ENCODE results near the gene GLI1.

The GLI1 gene

GRCh38 chr12:57481671-57482070 is 22.1 kb downstream of the GLI1 start:
- Histone ChIP-seq H3K79me2 (ENCODE audit: insufficient read depth, low read length) (no peaks in the 10 kb centered on the region), H3K27ac (ENCODE audit: low read depth, low read length, poor library complexity, severe bottlenecking) (no peak overlapping the region), H2AFZ (ENCODE audit: low read length) (no peak overlapping the region)

GRCh38 chr12:57483466-57483865 is 23.9 kb downstream of the GLI1 start:
- Histone ChIP-seq H3K9me2 (ENCODE audit: low read depth, low read length) (no peaks in the 10 kb centered on the region), H3F3A (ENCODE audit: insufficient read depth, low read length) (no peaks in the 10 kb centered on the region), H3K4me2 (ENCODE audit: low read length) (no peak overlapping the region), H3K27me3 (ENCODE audit: insufficient read depth, low read length) (no peaks in the 10 kb centered on the region), H3K9me3 (ENCODE audit: low read length) (no peaks in the 10 kb centered on the region), H3K27ac (ENCODE audit: low read depth, low read length, poor library complexity, severe bottlenecking) (no peak overlapping the region), H4K20me1 (ENCODE audit: insufficient read depth, low read length) (no peaks in the 10 kb centered on the region), H3K79me2 (ENCODE audit: insufficient read depth, low read length) (peaks cover 5% of the 10 kb centered on the region), H3K4me1 (ENCODE audit: insufficient read depth, low read length, severe bottlenecking) (peaks cover 32% of the 10 kb centered on the region), H3K36me3 (ENCODE audit: insufficient read depth, low read length) (no peaks in the 10 kb centered on the region), H3K4me3 (ENCODE audit: low read depth, low read length, poor library complexity, severe bottlenecking) (no peak overlapping the region), H2AFZ (ENCODE audit: low read length) (no peak overlapping the region), H3K9ac (ENCODE audit: low read length) (no peak overlapping the region)
- TF ChIP-seq EZH2 (IDR thresholded peaks at IDR 0.05; ENCODE audit: borderline replicate concordance, low read length) (no peak), CTCF (IDR thresholded peaks at IDR 0.05; ENCODE audit: low read length) (no peak)

More at GRCh38 chr12:57481671-57482070, 22.1 kb downstream of the GLI1 start:
- peaks cover 44% of the 10 kb centered on the region for H3K4me1 ChIP-seq (ENCODE audit: insufficient read depth, low read length, severe bottlenecking)
- no peak overlapping the region for H3K4me2 ChIP-seq (ENCODE audit: low read length)
- H3F3A ChIP-seq (ENCODE audit: insufficient read depth, low read length), result no peaks in the 10 kb centered on the region
- no peak overlapping the region for H3K4me3 ChIP-seq (ENCODE audit: low read depth, low read length, poor library complexity, severe bottlenecking)
- no peaks in the 10 kb centered on the region for H4K20me1 ChIP-seq (ENCODE audit: insufficient read depth, low read length)
- H3K9me3 ChIP-seq (ENCODE audit: low read length), result no peaks in the 10 kb centered on the region
- no peaks in the 10 kb centered on the region for H3K9me2 ChIP-seq (ENCODE audit: low read depth, low read length)
- no peaks in the 10 kb centered on the region for H3K27me3 ChIP-seq (ENCODE audit: insufficient read depth, low read length)
- no peaks in the 10 kb centered on the region for H3K36me3 ChIP-seq (ENCODE audit: insufficient read depth, low read length)
- H3K9ac ChIP-seq (ENCODE audit: low read length), result no peak overlapping the region
- TF ChIP-seq EZH2 (IDR thresholded peaks at IDR 0.05; ENCODE audit: borderline replicate concordance, low read length) (no peak), CTCF (IDR thresholded peaks at IDR 0.05; ENCODE audit: low read length) (no peak)

- H3K9me3 ChIP-seq (ENCODE audit: low read length), result no peaks in the 10 kb centered on the region
- H3K4me1 ChIP-seq (ENCODE audit: insufficient read depth, low read length, severe bottlenecking), result peaks cover 21% of the 10 kb centered on the region
- no peak overlapping the region for H3K9ac ChIP-seq (ENCODE audit: low read length)
- H3K27ac ChIP-seq (ENCODE audit: low read depth, low read length, poor library complexity, severe bottlenecking), result no peak overlapping the region
- H3K36me3 ChIP-seq (ENCODE audit: insufficient read depth, low read length), result peaks cover 18% of the 10 kb centered on the region
- no peaks in the 10 kb centered on the region for H3K9me2 ChIP-seq (ENCODE audit: low read depth, low read length)
- no peak overlapping the region for H3K4me2 ChIP-seq (ENCODE audit: low read length)
- H4K20me1 ChIP-seq (ENCODE audit: insufficient read depth, low read length), result no peaks in the 10 kb centered on the region
- no peak for TF ChIP-seq CTCF (IDR thresholded peaks at IDR 0.05; ENCODE audit: low read length)
- no peak for TF ChIP-seq EZH2 (IDR thresholded peaks at IDR 0.05; ENCODE audit: borderline replicate concordance, low read length)
- H3K4me3 ChIP-seq (ENCODE audit: low read depth, low read length, poor library complexity, severe bottlenecking), result no peak overlapping the region
- H3K79me2 ChIP-seq (ENCODE audit: insufficient read depth, low read length), result peaks cover 16% of the 10 kb centered on the region
- H3F3A ChIP-seq (ENCODE audit: insufficient read depth, low read length), result no peaks in the 10 kb centered on the region
- no peak overlapping the region for H2AFZ ChIP-seq (ENCODE audit: low read length)
- no peaks in the 10 kb centered on the region for H3K27me3 ChIP-seq (ENCODE audit: insufficient read depth, low read length)
Observed at GRCh38 chr12:57485695-57486094, 26.1 kb downstream of the GLI1 start.
